Limb (tissue), 2 donors: ENCODE measurements around the gene URB2.
"Not testable (repeated sequence)": the region's sequence is repeated elsewhere in the genome, so short reads cannot be mapped to it uniquely, and the experiment has no call there.

ENCODE experiments used
- DNase-seq, 2 donors: peaks; one replicate each; pipeline ENCODE4 v3.0.0-alpha.2; 2016; ENCODE audit errors: extremely low spot score in 2 of 2

The URB2 gene

DNA sequence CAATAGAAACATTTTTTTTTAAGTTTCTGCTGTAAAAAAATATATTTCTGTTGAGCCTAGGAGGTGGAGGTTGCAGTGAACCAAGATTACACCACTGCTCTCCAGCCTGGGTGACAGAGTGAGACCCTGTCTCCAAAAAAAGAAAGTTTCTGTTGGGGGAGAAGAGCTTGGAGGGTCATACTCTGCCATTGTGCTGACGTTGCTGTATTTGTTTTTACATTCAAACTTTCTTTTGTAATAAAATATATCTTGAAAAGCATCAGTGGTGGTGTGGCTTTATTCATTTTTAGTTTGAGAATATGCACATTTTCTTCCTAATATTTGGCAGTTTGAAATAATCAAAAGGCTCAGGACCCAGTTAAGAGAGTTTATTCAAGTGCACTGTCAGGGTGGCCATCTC, 64.6 kb downstream of the URB2 start:
- no peak for DNase-seq

DNA sequence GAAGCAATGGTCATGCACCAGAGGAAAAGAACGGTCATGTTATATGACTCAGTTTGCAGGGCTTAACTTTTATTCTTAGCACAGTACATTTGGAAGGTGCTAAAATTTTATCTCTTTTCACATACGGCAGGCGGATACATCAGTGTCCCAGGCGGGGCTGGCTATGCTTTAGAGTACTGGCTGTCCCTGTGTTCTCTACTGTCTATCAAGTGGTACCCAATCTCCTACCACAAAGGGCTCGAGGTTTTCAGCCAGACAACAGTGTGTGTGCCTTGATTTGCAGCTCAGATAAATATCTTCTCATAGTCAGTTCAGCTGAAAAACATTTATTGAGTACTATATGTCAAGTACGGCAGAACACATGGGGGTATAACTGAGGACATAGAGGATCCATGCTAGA, 65.3 kb downstream of the URB2 start:
- DNase-seq = no peak

DNA sequence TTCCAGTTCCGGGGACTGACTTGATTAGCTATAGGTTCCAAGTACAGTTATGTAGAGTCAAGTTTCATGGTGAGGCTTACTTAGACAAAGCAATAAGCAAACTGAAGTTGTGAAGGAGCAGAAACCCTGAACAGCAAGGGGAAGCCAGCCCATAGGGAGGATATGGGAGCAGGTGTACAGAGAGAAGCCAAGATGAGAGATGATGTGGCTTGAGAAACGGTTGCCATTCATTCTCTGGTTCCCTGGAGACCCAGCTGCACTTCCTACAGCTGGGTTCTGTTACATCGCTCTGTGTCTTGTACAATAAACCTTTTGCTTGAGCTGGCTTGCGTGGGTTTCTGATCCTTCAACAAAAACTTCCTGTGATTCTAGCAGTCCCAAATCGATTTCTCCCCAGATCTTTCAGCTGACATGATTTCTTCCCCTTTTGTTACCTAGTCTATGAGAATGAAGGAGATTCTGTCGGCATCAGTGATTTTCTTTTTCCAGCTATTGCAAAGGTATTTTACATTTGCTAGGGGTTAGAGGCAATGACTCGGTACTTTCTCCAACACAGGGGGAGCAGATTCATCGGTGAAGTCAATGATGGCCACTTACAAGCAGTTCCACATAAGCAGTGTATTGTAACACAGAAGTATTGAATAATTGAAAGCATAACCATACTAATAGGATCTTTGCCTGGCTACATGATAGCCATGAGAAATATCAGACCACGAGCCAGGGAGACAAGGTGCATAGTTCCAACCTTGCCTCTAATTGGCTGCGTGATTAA, 67.3 kb downstream of the URB2 start:
- DNase-seq = peak; percentile 37 to 43

DNA sequence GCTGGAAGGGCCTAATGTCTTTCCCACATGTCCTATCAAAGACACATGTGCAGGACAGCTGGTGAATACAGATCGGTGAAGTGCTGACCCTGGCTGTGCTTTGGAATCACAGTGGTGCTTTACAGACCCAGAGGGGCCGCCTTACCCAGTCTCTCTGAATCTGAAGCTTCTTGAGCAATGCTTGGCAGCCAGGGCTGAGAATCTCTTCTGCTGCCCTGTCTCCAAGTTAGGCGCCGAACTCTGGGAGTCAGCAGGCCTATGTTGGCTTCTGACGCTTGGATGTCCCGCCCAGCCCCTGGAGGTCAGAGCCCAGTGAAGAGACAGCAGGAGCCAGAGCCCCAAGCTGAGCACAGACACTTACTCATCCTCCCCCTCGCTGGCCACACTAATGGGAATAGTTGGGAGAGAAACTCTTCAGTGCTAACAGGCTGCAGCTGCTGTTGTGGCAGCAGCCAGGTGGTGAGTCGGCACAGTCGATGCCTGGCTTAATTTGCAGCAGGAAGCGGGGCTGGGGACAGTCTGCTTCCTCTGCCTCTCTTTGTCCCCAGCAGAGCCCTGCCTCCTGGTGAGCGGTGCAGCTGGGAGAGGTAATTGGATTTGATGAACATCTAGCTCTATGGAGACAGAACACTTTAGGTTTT, 68.1 kb downstream of the URB2 start:
- peak; percentile 60 for DNase-seq

DNA sequence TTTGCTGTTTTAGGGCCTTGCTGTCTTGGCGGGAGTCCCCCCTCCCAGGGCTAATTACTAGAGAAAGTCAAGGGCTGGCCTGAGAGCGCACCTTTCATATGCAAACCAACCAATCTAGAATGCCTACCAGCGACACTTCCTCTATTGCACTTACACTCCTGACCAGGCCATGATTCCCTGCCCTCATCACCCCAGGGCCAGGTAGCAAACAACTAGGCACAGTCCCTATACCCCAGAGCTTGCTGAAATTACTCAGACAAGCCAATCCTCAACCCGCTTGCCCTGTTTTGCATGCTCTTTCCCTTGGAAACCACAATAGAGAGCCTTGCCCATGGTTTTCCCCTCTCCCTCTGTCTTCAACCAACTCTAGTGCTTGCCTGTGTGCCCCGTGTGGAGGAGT, 70.3 kb downstream of the URB2 start:
- no peak for DNase-seq

DNA sequence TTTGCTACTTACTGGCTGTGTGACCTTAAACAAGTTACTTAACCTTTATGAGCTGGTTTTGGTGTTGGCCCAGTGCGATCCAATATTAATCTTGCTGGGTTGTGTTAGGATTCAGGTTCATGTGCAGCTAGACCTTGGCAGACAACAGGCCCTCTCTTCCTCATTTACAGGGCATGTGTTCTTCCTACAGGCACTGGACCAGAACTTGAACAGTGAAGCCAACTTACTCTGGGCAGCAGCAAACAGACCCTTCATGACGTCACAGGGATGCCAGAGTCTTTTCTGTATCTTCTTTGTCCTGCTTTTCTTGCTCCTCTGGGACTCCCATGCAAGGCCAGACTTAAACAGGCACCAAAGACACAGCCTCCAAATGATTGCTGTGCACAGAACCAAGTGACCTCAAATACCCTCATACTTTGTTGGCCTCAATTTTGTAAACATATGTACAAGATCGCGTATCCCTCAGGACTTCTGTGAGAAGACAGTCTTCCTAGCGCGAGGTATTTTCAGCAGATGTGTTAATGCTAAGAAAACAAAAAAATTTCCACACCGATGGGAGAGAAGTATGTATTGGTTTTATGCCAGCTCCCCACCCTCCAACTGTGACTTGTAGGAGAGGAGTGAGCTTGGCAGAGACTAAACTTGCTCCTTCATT, 73.7 kb downstream of the URB2 start:
- DNase-seq = no peak

DNA sequence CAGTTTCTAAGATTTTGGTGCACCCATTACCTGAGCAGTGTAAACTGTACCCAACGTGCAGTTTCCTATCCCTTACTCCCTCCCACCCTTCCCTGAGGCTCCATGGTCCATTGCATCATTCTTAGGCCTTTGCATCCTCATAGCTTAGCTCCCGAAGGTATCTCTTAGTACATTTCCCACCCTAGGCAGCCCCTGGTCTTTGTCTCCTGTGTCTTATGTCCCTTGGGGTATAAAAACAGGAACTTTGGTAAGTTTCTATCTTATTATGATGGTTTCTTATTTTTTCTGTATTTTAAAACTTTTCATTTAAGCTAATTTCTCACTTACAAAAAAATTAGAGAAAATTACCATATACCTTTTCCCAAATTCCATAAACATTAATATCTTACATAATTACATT, 78.1 kb downstream of the URB2 start:
- DNase-seq = no peak

DNA sequence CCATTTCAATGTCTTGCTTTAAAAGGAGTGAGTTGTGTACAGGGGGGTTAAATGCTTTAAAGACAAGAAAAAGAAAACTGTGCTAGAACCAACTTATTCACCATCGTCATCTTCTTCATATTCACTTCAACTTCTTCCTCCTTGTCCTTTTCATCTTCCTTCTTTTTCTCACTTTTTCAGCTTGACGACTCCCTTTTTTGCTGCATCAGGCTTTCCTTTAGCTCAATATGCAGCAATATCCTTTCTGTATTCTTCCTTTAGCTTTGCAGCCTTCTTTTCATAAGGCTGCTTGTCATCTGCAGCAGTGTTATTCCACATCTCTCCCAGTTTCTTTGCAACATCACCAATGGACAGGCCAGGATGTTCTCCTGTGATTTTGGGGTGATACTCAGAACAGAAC, 79.1 kb downstream of the URB2 start:
- not testable (repeated sequence) for DNase-seq

DNA sequence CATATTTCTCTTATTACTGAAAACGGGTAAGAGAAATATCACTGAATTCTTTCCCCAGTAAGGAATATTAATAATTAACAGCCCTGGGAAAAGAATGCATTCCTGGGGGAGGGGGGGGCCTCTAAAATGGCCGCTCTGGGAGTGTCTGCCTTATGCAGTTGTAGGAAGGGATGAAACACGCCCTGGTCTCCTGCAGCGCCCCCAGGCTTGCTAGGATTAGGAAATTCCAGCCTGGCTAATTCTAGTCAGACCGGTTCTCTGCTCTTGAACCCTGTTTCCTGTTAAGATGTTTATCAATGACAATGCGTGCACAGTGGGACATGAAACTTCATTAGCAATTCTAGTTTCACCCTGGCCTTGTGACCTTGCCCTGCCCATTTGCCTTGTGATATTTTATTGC, 81.1 kb downstream of the URB2 start:
- DNase-seq = not testable (repeated sequence)

DNA sequence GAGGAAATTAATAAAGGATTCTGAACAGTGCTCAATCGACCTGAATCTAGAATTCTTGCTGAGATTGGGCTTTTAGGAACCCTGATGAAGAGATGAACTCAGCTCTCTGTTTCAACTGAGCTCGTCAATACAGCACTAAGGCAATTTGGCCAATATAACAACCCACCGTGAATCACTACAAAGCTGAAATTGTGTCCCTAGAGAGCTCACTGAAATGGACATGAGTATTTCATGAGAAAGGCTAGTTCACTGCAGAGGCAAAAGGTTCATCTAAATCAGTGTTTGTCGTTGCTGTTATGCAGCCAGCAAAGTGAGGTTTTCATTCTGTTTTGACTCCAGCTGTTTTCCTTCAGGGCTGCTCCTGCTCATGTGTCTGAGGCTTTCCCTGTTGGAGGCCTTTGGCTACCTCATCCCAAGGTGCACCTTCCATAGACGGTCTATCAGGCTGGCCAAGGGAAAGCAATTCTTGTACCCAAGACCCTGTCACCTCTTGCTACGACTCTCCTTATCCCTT, 83.5 kb downstream of the URB2 start:
- no peak for DNase-seq
